Kasumi-1 (cell line): Measurements from ENCODE around the gene USH1C.

ENCODE experiments used
- DNase-seq, 2 experiments: peaks; one replicate each; lab custom pipeline; 2025; lab: John Stamatoyannopoulos, UW

USH1C gene

DNA sequence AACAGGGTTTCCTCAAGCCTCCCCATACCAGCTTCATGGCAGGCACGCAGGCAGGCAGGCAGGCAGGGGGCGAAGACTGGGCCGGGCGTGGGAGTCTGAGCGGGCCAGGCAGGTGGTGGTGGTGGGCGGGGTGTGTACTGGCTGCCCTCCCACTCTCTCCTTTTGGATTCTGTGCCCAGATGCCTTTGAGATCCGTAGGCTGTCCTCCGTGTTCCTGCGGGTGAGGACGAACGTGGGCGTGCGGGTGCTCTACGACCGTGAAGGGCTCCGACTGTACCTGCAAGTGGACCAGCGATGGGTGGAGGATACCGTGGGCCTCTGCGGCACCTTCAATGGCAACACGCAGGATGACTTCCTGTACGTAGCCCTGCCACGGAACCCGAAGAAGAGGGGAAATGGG, 25.8 kb upstream of the USH1C start:
- DNase-seq: no peak

DNA sequence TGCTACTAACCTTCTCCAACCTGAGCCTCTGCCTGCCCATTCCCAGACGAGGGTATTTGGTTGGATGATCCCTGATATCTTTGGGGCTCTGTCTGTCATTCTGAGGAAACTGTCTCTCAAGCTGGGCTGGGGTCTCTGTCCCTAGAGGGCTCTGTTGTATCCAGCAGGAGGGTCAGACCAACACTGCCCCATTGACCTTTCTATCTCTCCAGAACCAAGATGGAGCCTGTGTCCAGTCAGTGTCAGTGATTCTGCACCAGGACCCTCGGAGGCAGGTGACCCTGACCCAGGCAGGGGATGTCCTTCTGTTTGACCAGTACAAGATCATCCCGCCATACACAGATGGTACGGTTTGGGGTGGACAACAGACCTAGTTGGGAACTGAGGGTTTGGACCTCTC, 24.7 kb upstream of the USH1C start:
- DNase-seq: no peak

DNA sequence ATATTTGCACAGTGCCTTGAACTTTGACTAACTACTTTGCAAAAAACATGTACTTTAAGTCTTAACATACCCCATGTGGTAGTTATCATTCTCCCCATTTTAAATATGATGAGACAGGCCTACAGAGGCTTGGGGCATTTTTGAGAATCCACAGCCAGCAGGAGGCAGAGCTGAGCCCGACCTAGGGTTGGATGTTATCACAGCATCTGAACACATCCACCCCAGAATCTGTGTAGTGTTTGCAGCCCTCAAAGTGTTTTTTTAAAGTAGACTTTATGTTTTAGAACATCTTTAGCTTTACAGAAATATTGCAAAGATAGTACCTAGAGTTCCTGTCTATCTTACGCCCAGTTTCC, 20.4 kb upstream of the USH1C start:
- DNase-seq: no peak

DNA sequence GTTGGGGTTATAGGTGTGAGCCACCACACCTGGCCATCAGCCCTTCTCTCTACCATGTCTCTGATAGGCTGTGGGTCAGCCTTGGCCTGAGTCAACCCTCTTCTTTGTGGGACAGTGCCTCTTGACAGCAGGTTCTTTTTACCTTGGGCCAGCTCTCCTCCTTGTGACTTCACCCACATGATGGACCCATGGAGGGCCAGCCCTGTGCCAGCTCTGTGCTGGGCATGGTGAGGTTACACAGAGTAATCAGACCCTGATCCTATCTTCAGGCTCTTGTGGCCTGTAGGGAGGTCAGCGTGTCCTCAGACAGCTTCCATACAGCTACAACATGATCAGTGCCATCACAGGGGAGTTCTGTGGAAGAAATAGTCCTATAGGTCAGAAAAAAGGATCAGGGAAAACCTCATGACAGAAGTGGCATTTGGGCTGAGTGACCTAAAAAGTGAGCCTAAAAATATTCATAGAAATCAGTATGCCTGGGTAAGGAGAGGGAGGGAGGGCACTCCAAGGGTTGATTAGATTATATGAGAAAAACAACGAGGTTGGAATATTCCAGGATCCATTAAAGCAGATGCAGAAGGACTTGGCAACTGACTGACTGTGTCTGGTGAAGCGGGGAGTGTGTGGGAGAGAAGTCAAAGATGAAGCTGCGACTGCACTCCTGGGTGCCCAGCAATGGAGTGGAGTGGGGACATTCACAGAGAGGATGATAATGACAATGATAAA, 19.9 kb upstream of the USH1C start:
- DNase-seq: no peak

DNA sequence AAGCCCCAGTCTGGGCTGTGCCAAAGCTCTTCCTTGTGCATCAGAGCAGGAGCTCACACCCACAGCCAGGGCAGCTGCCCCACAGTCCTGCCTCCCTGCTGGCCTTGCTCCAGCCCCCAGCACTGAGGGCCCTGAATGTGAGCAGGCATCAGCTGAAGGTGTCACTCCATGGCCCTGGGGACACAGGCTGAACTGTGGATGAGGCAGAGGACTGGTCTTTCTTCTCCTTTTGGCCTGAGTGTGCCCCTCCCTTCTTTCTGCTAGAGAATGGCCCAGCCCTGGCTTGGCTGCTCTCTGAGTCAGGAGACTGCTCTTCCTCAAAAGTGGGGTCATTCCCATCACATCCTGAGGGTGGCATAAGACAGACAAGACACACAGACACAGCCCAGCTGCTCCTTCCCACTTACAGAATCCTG, 19.0 kb upstream of the USH1C start:
- DNase-seq: peak; percentile 25 to 26

DNA sequence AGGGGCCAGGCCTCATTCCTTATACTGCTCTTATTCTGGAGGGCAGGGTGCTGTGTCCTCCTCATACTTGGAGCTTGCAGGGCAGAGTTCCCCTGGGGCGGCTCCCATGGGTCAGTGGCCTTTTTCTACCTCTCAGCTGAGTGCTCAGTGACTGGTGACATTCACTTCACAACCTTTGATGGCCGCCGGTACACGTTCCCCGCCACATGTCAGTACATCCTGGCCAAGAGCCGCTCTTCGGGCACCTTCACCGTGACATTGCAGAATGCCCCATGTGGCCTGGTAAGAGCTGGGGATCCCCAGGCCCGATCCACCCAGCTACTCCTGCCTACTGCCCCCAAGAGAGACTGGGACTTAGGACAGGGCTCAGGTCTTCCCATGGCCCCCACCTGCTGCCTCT, 17.3 kb upstream of the USH1C start:
- no peak for DNase-seq

DNA sequence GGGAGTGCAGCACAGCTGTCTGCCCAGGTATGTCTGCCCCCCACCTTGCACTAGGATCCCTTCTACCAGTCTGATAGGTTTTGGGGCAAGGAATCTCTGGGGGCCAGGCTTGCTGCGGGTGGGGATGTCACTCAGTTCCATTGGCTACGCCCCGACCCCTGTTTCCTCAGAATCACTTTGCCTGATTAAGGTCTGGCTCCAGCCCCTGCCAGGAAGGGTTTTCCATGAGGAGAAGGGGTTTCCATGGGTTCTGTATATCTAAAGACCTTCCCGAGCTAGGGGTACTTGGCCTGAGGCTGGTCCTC, 16.8 kb upstream of the USH1C start:
- no peak for DNase-seq

DNA sequence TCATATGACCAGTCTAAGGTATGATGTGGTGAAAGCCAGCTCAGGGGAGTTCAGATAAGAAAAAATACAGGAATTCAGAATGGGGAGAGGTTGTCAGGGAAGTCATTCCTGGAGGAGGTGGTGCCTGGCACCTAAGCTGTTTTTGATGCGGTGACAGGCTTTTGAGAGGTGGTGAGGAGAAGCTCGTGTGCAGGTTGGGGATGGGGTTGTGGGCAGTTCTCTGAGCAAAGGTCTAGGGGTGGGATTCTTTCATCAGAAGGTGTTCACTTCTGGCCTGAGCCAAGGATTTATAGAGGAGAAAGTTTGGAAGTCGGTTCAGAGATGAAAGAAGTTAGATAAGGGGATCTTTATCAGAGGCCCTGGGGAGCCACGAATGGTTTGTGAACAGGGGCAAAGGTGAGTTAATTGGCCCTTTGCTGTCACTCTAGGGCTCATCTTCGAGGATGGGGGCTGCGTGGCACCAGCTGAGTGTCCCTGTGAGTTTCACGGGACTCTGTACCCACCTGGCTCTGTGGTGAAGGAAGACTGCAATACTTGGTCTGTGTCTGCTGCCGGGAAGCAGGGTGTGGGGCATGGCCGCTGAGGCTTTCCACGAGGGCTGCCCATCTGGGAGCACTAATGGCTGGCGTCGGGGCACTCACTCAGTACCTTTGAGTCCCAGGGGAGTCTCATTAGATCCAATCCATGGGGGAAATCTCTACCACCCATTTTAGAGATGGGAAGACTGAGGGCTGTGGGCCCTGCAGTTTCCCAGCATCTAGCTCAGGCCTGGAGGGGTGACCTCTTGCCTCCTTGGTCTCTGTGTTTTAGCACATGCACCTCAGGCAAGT, 16.3 kb upstream of the USH1C start:
- DNase-seq: no peak

DNA sequence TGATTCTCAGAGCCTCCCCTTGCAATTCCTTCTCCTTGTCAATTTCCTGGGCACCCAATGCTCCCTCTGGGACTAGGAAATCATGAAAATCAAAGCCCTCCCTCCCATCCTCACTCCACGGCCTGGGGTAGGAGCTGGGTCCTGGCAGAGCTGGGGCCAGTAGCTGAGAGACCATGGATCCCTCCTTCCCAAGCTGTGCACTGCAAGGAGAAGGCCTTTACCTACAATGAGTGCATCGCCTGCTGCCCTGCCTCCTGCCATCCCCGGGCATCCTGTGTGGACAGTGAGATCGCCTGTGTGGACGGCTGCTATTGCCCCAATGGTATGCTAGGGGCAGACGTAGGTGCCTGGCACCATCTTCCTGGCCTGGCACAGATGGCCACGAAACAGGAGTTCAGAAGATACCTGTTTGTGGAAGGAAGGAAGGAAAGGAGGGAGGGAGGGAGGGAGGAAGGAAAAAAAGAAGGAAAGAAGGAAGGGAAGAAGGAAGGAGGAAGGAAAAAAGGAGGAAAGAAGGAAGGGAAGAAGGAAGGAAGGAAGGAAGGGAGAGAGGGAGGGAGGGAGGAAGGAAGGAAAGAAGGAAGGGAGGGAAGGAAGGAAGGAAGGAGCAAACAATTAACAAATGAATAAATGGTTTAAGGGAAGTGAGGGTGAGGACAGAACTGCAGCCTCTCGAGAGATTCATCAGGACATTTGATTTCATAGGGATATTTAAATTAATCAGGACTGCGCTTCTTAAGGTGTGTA, 15.3 kb upstream of the USH1C start:
- no peak for DNase-seq

DNA sequence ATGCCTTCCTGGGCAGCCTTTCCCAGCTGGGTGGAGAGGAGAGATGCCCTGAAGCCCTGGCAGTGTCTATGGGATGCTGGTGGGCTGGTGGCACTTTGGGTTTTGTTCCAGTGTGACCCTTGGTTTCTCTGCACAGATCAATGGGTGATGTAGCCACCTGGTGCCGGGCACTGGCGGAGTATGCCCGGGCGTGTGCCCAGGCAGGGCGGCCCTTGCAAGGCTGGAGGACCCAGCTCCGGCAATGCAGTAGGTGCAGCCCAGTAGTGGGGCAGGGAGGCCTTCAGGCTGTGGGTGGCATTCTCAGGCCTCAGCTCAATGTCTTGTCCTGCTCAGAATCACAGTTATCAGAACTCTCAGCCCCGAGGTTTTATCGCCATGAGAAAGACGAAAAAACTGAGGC, 14.7 kb upstream of the USH1C start:
- DNase-seq: no peak

DNA sequence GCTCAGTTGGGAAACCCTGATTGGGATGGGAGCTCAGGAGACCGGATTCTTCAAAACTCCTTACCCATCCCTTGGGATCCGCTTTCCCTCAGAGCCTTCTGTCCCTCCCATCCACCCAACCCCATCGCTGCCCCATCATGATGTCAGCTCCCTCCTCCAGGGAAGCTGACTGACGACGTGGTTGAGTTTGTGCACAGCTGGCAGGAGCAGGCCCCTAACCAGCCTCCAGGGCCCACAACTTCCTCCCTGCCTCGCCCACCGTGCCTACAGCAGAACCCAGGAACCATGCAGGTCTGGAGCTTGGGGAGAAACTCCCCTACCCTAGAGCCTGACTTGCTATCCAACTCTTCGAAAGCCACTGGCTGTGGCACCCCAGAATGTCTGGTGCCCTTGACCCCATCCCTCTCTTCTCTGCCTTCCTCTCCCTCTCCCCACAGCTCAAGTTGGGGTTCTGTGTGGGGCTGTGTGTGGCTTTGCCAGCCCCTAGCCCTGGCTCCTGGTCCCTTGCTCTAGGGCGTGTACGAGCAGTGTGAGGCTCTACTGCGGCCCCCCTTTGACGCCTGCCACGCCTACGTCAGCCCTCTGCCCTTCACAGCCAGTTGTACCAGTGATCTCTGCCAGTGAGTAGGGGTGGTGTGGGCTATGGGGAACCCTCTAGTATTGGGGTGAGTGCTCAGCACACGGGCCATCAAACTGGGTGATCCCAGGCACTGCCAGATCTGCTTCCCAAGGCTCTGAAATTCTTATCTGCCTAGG, 14.0 kb upstream of the USH1C start:
- no peak for DNase-seq

DNA sequence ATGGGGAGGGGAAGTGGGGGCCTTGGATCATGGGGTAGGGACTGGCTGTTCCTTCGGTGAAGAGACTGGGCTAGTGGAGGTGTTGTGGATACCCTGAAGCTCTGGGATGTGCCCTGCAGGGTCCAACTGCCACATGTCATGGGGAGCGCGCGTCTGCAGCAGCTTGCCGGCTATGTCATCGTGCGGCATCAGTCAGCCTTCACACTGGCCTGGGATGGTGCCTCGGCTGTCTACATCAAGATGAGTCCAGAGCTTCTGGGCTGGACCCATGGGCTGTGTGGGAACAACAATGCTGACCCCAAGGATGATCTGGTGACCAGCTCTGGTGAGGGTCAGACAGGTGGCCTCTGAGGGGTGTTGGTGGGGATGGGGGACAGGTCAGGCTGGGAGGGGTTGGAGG, 12.8 kb upstream of the USH1C start:
- DNase-seq: no peak

DNA sequence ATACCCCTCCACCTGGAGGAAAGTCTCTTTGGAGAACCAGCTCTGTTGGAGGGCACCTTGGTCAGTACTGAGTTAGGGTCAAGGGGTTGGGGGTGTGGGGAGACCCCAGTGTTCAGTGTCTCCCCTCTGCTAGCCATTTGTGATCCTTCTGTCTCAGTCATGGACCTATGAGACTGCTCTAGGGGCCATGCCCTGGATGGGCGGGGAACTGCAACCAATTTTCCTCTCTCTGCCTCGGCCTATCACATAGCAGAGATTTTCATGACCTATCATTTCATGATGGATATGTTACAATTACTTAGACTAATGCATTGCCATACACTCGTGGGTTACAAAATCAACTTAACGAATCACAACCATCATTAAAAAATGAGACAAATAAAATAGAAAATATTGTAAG, 10.3 kb upstream of the USH1C start:
- DNase-seq: no peak

DNA sequence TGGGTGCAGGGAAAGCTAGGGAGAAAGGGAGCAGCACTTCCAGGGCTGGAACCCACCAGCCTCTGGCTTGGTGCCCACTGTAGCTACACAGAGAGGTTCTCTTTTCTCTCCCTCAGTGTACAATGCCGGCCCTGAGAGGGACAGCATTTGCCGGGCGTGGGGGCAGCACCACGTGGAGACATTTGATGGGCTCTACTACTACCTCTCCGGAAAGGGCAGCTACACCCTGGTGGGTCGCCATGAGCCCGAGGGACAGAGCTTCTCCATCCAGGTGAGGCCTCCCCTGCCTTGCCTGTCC, 9.0 kb upstream of the USH1C start:
- no peak for DNase-seq

DNA sequence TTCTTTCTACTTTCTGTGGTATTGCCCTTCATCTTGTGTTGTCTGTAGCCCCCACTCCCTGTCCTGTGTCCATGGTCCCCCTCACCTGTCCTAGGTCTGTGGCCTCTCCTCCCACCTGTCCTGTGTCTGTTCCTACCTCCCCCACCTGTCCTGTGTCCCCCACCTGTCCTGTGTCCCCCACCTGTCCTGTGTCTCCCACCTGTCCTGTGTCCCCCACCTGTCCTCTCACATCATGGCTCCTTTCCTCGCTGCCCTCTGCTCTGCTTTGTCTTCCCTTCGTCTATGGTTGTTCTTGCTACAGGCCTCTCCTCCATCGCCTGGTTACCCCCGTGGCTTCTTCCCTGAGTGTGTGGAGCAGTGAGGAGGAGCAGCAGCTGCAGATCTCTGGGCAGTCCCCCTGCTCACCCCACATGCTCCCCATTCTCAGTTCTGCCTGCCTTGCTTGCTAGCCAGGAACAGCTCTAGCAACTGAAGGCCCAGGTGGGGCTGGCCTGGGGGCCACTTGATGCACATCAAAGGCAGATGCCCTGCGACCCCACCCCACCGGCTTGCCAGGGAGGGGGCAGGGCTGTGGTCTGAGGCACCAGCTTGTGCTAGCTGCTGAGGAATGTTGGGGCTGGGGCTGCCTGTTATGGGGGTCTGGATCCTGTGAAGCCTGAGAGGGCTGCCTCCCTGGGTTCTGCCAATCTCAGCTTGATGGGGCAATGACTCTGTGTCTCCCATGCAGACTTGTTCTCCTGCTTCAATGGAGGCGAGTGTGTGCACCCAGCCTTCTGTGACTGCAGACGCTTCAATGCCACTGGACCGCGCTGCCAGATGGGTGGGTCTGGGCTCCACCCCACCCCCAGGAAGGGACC, 8.4 kb upstream of the USH1C start:
- DNase-seq: no peak

DNA sequence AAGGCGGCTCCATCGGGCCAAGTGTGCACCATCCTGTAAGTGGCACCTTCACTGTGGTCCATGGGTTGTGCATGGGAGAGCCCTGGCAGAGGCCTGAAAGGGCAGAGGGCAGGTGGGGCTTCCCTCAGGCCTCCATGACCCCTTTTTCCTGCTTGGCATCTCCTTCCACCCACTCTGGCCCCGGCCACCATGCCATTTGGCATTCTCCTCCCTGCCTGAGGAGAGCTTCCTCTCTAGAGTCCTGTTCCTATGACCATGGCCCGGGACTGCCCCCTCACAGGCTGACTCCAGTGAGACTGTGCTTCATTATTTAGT, 7.8 kb upstream of the USH1C start:
- no peak for DNase-seq

DNA sequence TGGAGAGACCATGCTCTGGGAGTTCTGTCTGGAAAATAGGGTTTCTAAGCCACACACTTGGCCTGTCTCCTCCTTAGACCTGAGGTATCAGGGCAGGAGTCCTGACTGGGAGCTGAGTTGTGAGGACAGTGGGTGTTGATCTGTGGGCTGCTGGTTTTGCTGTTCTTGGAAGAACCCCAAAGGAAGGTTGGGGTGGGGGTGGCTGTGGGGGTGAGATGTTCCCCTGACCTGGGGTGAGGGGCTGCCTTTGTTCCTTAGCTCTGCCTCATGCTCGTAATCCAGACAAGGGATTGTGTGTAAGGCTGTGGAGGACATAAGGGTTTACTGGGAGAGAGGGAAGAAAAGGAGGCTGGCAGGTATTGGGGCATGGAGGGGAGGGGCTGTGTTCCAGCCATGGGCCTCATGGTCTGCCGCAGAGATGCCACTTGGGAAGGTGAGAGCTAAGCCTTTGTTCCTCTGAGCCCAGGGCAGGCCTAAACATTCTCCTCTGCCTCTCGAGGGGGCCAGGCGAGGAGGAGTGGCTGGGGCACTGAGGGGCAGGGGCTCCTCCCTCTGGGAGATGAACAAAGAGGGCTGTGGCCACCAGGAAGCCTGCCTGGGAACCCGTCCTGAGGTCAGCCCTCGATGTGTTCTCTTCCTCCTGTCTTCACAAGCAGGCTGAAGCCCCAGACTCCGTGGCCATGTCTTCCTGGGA, 7.3 kb upstream of the USH1C start:
- DNase-seq: no peak

DNA sequence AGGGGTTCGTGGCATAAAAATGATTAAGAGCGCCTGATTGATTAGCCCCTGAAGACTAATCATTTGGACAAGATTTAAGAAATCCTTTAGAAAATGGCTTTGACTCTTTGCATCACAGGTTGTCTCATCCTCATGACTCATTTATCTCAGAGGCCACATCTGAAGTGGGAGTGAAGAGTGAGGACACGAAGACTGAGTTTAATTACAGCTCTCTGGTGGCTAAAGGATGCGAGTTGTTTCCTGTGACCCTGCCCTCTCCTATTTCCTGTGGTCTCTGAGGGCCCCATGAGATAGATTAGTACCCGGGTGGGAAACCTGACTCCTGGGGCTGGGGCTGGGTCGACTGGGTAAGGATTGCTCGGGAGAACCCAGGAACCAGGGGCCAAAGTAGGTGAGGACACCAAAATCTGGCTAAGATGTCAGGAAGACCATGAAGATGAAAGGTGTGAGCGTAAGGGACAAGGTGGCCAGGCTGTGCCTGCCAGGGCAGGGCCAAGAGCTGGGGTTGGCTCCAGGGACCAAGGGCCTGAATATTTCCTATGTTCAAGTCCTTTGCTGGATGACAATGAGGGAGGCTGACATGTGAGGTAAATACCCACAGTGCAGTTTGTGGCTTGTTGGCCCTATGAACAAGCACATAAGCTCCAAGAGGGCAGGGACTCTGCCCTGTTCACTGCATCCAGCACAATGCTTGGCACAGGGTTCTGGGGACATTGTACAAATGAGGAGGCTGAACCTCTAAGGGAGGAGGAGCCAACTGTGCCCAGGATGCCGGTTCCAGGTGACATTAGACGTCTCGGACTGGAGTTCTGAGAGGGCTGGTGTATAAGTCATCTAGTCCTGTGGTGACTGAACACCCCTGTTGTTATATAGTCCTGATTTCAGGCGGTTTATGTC, 6.5 kb upstream of the USH1C start:
- DNase-seq: no peak

DNA sequence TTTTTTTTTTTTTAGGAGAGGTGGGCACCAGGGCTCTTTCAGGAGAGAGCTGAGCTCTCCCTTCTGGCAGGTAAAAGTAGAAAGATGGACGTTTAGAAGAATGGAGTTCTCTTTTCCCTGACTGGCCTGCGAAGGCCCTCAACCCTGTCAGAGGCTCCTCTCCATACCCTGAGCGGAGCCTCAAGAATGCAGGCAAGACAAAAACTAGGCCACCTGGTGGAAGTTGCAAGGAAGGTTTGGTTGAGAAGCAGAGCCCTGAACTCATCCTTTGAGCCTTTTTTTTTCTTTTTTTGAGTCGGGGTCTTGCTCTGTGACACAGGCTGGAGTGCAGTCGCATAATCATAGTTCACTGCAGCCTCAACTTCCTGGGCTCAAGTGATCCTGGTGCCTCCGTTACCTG, 4.2 kb upstream of the USH1C start:
- no peak for DNase-seq

DNA sequence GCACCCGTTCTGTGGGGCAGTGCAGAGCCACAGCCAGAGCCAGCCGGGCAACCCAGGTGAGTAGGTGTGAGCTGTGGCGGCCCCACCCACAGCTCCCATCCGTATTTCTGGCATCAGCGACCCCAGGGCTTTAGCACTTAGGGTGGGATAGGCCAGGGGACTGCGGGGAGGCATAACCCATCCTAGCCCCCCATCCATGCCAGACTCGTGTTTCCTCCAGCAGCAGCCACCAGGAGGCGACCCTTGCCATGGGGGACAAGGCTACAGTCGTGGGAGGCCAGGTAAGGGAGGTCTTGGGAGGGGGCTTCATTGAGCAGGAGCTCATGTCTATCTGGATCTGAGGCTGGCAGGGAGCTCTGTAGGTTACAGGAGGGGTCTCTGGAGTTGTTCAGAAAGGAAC, 3.7 kb upstream of the USH1C start:
- no peak for DNase-seq
